K562 (cell line): ENCODE results near the gene EXTL1. TPM values are rescaled to one million over a fixed set of nuclear protein-coding genes. Genes with fewer than 3 reads are reported as not detected.

Experiments
- ARID4B ChIP-seq: sonication (generic); formaldehyde crosslinking; IDR thresholded peaks from 2 replicates; pipeline ENCODE4 v1.8.0; 2022; ENCODE audit warnings: mild to moderate bottlenecking, missing genetic modification reagents
- ATF4 ChIP-seq: fragments of 450-650 bp; formaldehyde crosslinking; IDR thresholded peaks from 2 replicates; pipeline ENCODE4 v1.4.0; 2022; ENCODE audit warnings: mild to moderate bottlenecking, moderate library complexity
- CUX1 ChIP-seq: fragments of 200-800 bp; sonication (Bioruptor generic); IDR thresholded peaks from 2 replicates; pipeline ENCODE4 v1.6.1; 2016; ENCODE audit warnings: missing genetic modification characterization, missing compliant biosample characterization
- HDAC2 ChIP-seq: fragments of 450-650 bp; IDR thresholded peaks from 2 replicates; pipeline ENCODE4 v1.6.1; 2016; ENCODE audit warnings: mild to moderate bottlenecking
- HINFP ChIP-seq: fragments of 450-650 bp; conservative IDR thresholded peaks from 2 replicates; pipeline ENCODE4 v1.6.1; 2016; ENCODE audit warnings: missing genetic modification characterization, low read depth, mild to moderate bottlenecking, control low read depth, missing compliant biosample characterization
- KDM5B ChIP-seq: fragments of 200-600 bp; sonication (generic); IDR thresholded peaks from 2 replicates; pipeline ENCODE4 v1.6.1; 2012; ENCODE audit warnings: low read depth, mild to moderate bottlenecking, moderate library complexity, low read length, control low read depth, inconsistent platforms; ENCODE audit not compliant: insufficient replicate concordance
- MXI1 ChIP-seq: IDR thresholded peaks from 2 replicates; pipeline ENCODE4 v1.6.1; 2011; ENCODE audit warnings: low read depth, mild to moderate bottlenecking, improper control_type of control experiment, low read length
- SMARCA5 ChIP-seq: fragments of 450-650 bp; IDR thresholded peaks from 2 replicates; pipeline ENCODE4 v1.6.1; 2016
- SRSF9 ChIP-seq: fragments of 200-400 bp; formaldehyde crosslinking; IDR thresholded peaks from 2 replicates; pipeline ENCODE4 v1.6.1; 2017; ENCODE audit warnings: low read depth, low read length, borderline replicate concordance
- polyA plus RNA-seq, 8 experiments: library from polyadenylated mRNA; depleted of rRNA in 4 of 8; stranded (reverse) in 5 of 8; unstranded in 3 of 8; fragments of >200 nt; fragmentation: Nextera tagmentation in 2 of 8; fragmentation: Illumina TruSeq in 1 of 8; extraction: Ambion mirVana in 2 of 8; extraction: Trizol in 1 of 8; gene quantifications; 2 replicates each; pipeline versions ENCODE4 v1.2.1 to v1.2.3, GENCODE V29; 2011 to 2014; ENCODE audit warnings: inconsistent platforms in 1 of 8, missing spikeins in 1 of 8
- total RNA-seq, 7 experiments: library from RNA; depleted of rRNA in 6 of 7; stranded (reverse); fragments of >200 nt in 6 of 7; fragmentation: Illumina TruSeq in 2 of 7; extraction: Trizol in 2 of 7; gene quantifications; 2 replicates each; pipeline versions ENCODE4 v1.2.1 to v1.2.3, GENCODE V29; 2011 to 2021; ENCODE audit warnings: low replicate concordance in 1 of 7

EXTL1 gene
- total and polyA plus RNA-seq, 9 of the 15 experiments (the other 6 are each of a cell fraction or from before 2014, with no cell fraction given) = 0.04 to 0.23 (median 0.08) TPM; not detected in 3

- TF ChIP-seq ARID4B (CRISPR knock-in tag) = no peak
- no peak for TF ChIP-seq ATF4 (CRISPR knock-in tag)
- no peak for TF ChIP-seq KDM5B
- TF ChIP-seq SMARCA5 = peak; percentile 71; the same call in 1 of the 2 replicates
- TF ChIP-seq HINFP (tag) = no peak
- peak; percentile 63 for TF ChIP-seq HDAC2
- no peak for TF ChIP-seq SRSF9
- no peak for TF ChIP-seq CUX1 (CRISPR knock-in tag)
- TF ChIP-seq MXI1 = no peak
Measured at GRCh38 chr1:26041978-26042377, 20.4 kb downstream of the EXTL1 start (continued).
